ENCODE data around the gene ZNF420.

- TF ChIP-seq CTCF (IDR thresholded peaks at IDR 0.05; ENCODE audit: low read depth, low read length) (no peak), EZH2phosphoT487 (IDR thresholded peaks at IDR 0.05; ENCODE audit: low read depth) (no peak)
Measured at GRCh38 chr19:37078717-37079032, 442 bp downstream of the ZNF420 start.
